Prostate gland (tissue), 2 donors: Measurements from ENCODE around the gene NXN.

Source experiments
- CTCF ChIP-seq, 4 experiments: fragments of 200-600 bp in 2 of 4; fragments of 450-650 bp in 2 of 4; sonication (generic) in 2 of 4; IDR thresholded peaks; 1 replicate in 3 of 4; 2 replicates in 1 of 4; pipeline ENCODE4 v1.5.1; 2016 to 2019; ENCODE audit warnings: antibody characterized with exemption in 4 of 4, mild to moderate bottlenecking in 2 of 4, moderate library complexity in 2 of 4
- POLR2A ChIP-seq: fragments of 450-650 bp; IDR thresholded peaks from one replicate; pipeline ENCODE4 v1.6.1; 2016; ENCODE audit warnings: antibody characterized with exemption, mild to moderate bottlenecking

GRCh38 chr17:962166-962565, 17.4 kb downstream of the NXN start:
- TF ChIP-seq CTCF (IDR thresholded peaks at IDR 0.05) (no peak), POLR2A (no peak)
